K562 (cell line): Measurements from ENCODE around the gene ABT1. TPM values are rescaled to one million over a fixed set of nuclear protein-coding genes. Genes with fewer than 3 reads are reported as not detected.
A peak's percentile ranks its signal among the peaks of the same experiment; 100 is the strongest.

Experiments
- DDX20 ChIP-seq: fragments of 450-650 bp; IDR thresholded peaks from 2 replicates; pipeline ENCODE4 v1.6.1; 2016; ENCODE audit warnings: missing genetic modification characterization, low read depth, mild to moderate bottlenecking, missing compliant biosample characterization, moderate library complexity
- MAZ ChIP-seq, 2 experiments: fragments of 450-650 bp in 1 of 2; sonication (generic) in 1 of 2; formaldehyde crosslinking; IDR thresholded peaks in 1 of 2; conservative IDR thresholded peaks in 1 of 2; 2 replicates each; pipeline versions ENCODE4 v1.4.0 to v1.5.0; 2020; ENCODE audit warnings: mild to moderate bottlenecking in 1 of 2, missing genetic modification reagents in 1 of 2
- NR2C1 ChIP-seq, 2 experiments: fragments of 450-650 bp; IDR thresholded peaks; 2 replicates each; pipeline ENCODE4 v1.6.1; 2017; ENCODE audit warnings: mild to moderate bottlenecking in 2 of 2, antibody characterized with exemption in 1 of 2, inconsistent platforms in 1 of 2, missing compliant biosample characterization in 1 of 2, missing genetic modification characterization in 1 of 2
- NRF1 ChIP-seq, 2 experiments: fragments of 450-650 bp; IDR thresholded peaks in 1 of 2; conservative IDR thresholded peaks in 1 of 2; 2 replicates each; pipeline ENCODE4 v1.6.1; 2014; ENCODE audit warnings: mild to moderate bottlenecking in 2 of 2
- RCOR1 ChIP-seq, 2 experiments: IDR thresholded peaks; 2 replicates each; pipeline ENCODE4 v1.6.1; 2012; ENCODE audit warnings: low read depth in 2 of 2, low read length in 2 of 2, borderline replicate concordance in 1 of 2, improper control_type of control experiment in 1 of 2
- SIRT6 ChIP-seq: IDR thresholded peaks from one replicate; pipeline ENCODE4 v1.6.1; 2012; ENCODE audit warnings: low read depth, mild to moderate bottlenecking, control low read depth, inconsistent platforms, low read length, moderate library complexity
- TCF7L2 ChIP-seq: fragments of 150-350 bp; IDR thresholded peaks from 2 replicates; pipeline ENCODE4 v1.6.1; 2016; ENCODE audit warnings: low read depth, mild to moderate bottlenecking, low read length, moderate library complexity
- TFAM ChIP-seq: fragments of 250-450 bp; sonication (Bioruptor Pico); conservative IDR thresholded peaks from 2 replicates; pipeline ENCODE4 v1.5.0; 2021; ENCODE audit warnings: mild to moderate bottlenecking, moderate library complexity
- ZNF239 ChIP-seq: fragments of 250-450 bp; sonication (Bioruptor Pico); IDR thresholded peaks from 2 replicates; pipeline ENCODE4 v1.4.0; 2020; ENCODE audit warnings: mild to moderate bottlenecking
- ZNF408 ChIP-seq: fragments of 250-450 bp; sonication (Bioruptor Pico); IDR thresholded peaks from 2 replicates; pipeline ENCODE4 v1.4.0; 2020; ENCODE audit warnings: low read depth, mild to moderate bottlenecking, moderate library complexity
- ZSCAN32 ChIP-seq: fragments of 450-650 bp; formaldehyde crosslinking; IDR thresholded peaks from 2 replicates; pipeline ENCODE4 v1.4.0; 2020; ENCODE audit warnings: mild to moderate bottlenecking, moderate library complexity
- polyA plus RNA-seq, 8 experiments: library from polyadenylated mRNA; depleted of rRNA in 4 of 8; stranded (reverse) in 5 of 8; unstranded in 3 of 8; fragments of >200 nt; fragmentation: Nextera tagmentation in 2 of 8; fragmentation: Illumina TruSeq in 1 of 8; extraction: Ambion mirVana in 2 of 8; extraction: Trizol in 1 of 8; gene quantifications; 2 replicates each; pipeline versions ENCODE4 v1.2.1 to v1.2.3, GENCODE V29; 2011 to 2014; ENCODE audit warnings: inconsistent platforms in 1 of 8, missing spikeins in 1 of 8
- total RNA-seq, 7 experiments: library from RNA; depleted of rRNA in 6 of 7; stranded (reverse); fragments of >200 nt in 6 of 7; fragmentation: Illumina TruSeq in 2 of 7; extraction: Trizol in 2 of 7; gene quantifications; 2 replicates each; pipeline versions ENCODE4 v1.2.1 to v1.2.3, GENCODE V29; 2011 to 2021; ENCODE audit warnings: low replicate concordance in 1 of 7
- TF ChIP-seq, protein P1 (sequence below): sonication (generic); formaldehyde crosslinking; IDR thresholded peaks from 2 replicates; pipeline ENCODE4 v1.8.1; 2023; ENCODE audit warnings: missing genetic modification reagents, mild to moderate bottlenecking, borderline replicate concordance
- TF ChIP-seq, protein P2 (sequence below): fragments of 450-650 bp; IDR thresholded peaks from 2 replicates; pipeline ENCODE4 v1.6.1; 2018; ENCODE audit not compliant: partially characterized antibody
- TF ChIP-seq, protein P3 (sequence below): fragments of 450-650 bp; IDR thresholded peaks from 2 replicates; pipeline ENCODE4 v1.6.1; 2016; ENCODE audit warnings: missing biosample characterization, missing genetic modification characterization

ABT1 gene
- total and polyA plus RNA-seq, 9 of the 15 experiments (the other 6 are each of a cell fraction or from before 2014, with no cell fraction given), result 8.8 to 52.7 (median 40.7) TPM

DNA sequence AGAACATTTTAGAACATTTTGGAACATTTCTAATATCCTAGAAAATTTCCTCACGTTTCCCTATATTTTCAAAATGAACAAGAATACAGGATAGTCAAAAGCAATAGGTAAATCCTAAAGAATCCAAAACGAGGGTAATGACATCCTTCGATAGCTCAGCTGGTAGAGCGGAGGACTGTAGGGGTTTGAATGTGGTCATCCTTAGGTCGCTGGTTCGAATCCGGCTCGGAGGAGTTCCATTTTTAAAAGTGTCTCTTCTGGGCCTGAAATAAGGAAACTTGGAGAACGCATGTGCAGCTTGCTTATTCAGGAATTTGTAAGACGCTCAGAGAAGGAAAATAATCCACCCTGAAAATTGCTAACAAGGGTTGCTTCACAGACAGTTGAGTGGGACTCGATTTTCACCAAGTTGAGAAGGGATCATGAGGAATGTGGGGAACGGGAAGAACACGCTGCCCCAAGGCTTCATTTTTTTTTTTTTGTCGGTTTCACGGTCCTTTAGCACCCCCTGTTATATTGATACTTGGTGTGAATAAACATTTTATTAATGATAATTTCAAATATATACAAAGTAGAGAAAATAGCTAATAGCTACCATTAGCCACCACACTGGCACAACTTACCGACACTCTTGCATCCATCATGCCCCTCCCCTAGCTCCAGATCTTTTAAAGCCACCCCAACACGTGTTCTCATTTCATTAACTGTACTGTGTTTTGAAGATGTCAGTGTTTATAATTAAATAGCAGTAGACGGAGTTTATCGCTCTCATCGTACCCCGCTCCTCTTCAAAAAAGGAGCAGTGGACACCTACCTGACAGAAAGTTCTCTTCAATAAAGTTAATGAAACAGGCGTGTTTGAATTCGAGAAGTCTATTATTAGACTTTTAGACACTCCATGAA is 1.8 kb upstream of the ABT1 start (continued):
- TF ChIP-seq, protein P1, sequence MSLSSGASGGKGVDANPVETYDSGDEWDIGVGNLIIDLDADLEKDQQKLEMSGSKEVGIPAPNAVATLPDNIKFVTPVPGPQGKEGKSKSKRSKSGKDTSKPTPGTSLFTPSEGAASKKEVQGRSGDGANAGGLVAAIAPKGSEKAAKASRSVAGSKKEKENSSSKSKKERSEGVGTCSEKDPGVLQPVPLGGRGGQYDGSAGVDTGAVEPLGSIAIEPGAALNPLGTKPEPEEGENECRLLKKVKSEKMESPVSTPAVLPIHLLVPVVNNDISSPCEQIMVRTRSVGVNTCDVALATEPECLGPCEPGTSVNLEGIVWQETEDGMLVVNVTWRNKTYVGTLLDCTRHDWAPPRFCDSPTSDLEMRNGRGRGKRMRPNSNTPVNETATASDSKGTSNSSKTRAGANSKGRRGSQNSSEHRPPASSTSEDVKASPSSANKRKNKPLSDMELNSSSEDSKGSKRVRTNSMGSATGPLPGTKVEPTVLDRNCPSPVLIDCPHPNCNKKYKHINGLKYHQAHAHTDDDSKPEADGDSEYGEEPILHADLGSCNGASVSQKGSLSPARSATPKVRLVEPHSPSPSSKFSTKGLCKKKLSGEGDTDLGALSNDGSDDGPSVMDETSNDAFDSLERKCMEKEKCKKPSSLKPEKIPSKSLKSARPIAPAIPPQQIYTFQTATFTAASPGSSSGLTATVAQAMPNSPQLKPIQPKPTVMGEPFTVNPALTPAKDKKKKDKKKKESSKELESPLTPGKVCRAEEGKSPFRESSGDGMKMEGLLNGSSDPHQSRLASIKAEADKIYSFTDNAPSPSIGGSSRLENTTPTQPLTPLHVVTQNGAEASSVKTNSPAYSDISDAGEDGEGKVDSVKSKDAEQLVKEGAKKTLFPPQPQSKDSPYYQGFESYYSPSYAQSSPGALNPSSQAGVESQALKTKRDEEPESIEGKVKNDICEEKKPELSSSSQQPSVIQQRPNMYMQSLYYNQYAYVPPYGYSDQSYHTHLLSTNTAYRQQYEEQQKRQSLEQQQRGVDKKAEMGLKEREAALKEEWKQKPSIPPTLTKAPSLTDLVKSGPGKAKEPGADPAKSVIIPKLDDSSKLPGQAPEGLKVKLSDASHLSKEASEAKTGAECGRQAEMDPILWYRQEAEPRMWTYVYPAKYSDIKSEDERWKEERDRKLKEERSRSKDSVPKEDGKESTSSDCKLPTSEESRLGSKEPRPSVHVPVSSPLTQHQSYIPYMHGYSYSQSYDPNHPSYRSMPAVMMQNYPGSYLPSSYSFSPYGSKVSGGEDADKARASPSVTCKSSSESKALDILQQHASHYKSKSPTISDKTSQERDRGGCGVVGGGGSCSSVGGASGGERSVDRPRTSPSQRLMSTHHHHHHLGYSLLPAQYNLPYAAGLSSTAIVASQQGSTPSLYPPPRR (CRISPR knock-in tag), result no peak
- TF ChIP-seq DDX20 (tag), result no peak
- TF ChIP-seq, protein P2, sequence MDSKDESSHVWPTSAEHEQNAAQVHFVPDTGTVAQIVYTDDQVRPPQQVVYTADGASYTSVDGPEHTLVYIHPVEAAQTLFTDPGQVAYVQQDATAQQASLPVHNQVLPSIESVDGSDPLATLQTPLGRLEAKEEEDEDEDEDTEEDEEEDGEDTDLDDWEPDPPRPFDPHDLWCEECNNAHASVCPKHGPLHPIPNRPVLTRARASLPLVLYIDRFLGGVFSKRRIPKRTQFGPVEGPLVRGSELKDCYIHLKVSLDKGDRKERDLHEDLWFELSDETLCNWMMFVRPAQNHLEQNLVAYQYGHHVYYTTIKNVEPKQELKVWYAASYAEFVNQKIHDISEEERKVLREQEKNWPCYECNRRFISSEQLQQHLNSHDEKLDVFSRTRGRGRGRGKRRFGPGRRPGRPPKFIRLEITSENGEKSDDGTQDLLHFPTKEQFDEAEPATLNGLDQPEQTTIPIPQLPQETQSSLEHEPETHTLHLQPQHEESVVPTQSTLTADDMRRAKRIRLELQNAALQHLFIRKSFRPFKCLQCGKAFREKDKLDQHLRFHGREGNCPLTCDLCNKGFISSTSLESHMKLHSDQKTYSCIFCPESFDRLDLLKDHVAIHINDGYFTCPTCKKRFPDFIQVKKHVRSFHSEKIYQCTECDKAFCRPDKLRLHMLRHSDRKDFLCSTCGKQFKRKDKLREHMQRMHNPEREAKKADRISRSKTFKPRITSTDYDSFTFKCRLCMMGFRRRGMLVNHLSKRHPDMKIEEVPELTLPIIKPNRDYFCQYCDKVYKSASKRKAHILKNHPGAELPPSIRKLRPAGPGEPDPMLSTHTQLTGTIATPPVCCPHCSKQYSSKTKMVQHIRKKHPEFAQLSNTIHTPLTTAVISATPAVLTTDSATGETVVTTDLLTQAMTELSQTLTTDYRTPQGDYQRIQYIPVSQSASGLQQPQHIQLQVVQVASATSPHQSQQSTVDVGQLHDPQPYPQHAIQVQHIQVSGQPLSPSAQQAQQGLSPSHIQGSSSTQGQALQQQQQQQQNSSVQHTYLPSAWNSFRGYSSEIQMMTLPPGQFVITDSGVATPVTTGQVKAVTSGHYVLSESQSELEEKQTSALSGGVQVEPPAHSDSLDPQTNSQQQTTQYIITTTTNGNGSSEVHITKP, result no peak
- TF ChIP-seq RCOR1 (IDR thresholded peaks at IDR 0.05; ENCODE audit: borderline replicate concordance in 1 of 2, low read depth in 2 of 2, low read length in 2 of 2), result peak; percentile 23 to 73; a peak in 2 of 4 replicates
- no peak for TF ChIP-seq ZNF408
- TF ChIP-seq NRF1 (conservative IDR thresholded peaks at IDR 0.05 in 1 of 2, IDR thresholded peaks at IDR 0.05 in 1 of 2), result no peak
- TF ChIP-seq TFAM (CRISPR knock-in tag), result no peak
- TF ChIP-seq NR2C1 (IDR thresholded peaks at IDR 0.05), result no peak
- TF ChIP-seq NR2C1 (tag; IDR thresholded peaks at IDR 0.05), result no peak
- no peak for TF ChIP-seq TCF7L2
- TF ChIP-seq, protein P3, sequence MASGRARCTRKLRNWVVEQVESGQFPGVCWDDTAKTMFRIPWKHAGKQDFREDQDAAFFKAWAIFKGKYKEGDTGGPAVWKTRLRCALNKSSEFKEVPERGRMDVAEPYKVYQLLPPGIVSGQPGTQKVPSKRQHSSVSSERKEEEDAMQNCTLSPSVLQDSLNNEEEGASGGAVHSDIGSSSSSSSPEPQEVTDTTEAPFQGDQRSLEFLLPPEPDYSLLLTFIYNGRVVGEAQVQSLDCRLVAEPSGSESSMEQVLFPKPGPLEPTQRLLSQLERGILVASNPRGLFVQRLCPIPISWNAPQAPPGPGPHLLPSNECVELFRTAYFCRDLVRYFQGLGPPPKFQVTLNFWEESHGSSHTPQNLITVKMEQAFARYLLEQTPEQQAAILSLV (tag), result no peak; the same call in 1 of the 2 replicates
- no peak; the same call in 1 of the 2 replicates for TF ChIP-seq ZNF239 (CRISPR knock-in tag)
- TF ChIP-seq ZSCAN32, result no peak
- TF ChIP-seq SIRT6, result no peak
- 0 out of 4 replicates have a peak, but pooled peaks of 1 of the 2 experiments have one; percentile 38 for TF ChIP-seq MAZ (CRISPR knock-in tag; conservative IDR thresholded peaks at IDR 0.05 in 1 of 2, IDR thresholded peaks at IDR 0.05 in 1 of 2)
